Central memory CD8-positive, alpha-beta T cell (primary cell): ENCODE results near the gene SPPL3.
"Not testable (repeated sequence)": the region's sequence is repeated elsewhere in the genome, so short reads cannot be mapped to it uniquely, and the experiment has no call there.

Experiments
- ATAC-seq: fragments of 150-1000 bp; cut with Tn5 transposase; replicated peaks from 2 replicates; pipeline ENCODE4 v1.10.0; 2022; ENCODE audit warnings: mild to moderate bottlenecking, moderate FRiP score, moderate number of reproducible peaks; ENCODE audit not compliant: poor library complexity, severe bottlenecking; ENCODE audit errors: extremely low read depth
- DNase-seq, 2 donors: peaks; one replicate each; pipeline ENCODE4 v3.0.0; 2021; ENCODE audit warnings: low spot score in 2 of 2
- H3K27ac Mint-ChIP-seq: one replicate; pipeline ENCODE4 v1.8.0; 2022; ENCODE audit warnings: low read depth, mild to moderate bottlenecking, moderate library complexity, mixed read lengths
- H3K27me3 Mint-ChIP-seq: one replicate; pipeline ENCODE4 v1.8.0; 2022; ENCODE audit warnings: mixed read lengths
- H3K36me3 Mint-ChIP-seq: one replicate; pipeline ENCODE4 v1.8.0; 2022; ENCODE audit warnings: mild to moderate bottlenecking, moderate library complexity, mixed read lengths; ENCODE audit not compliant: insufficient read depth
- H3K4me1 Mint-ChIP-seq: one replicate; pipeline ENCODE4 v1.8.0; 2022; ENCODE audit warnings: mixed read lengths
- H3K4me3 Mint-ChIP-seq: one replicate; pipeline ENCODE4 v1.8.0; 2022; ENCODE audit warnings: mild to moderate bottlenecking, moderate library complexity, mixed read lengths
- H3K9me3 Mint-ChIP-seq: one replicate; pipeline ENCODE4 v1.8.0; 2022; ENCODE audit warnings: mixed read lengths

Gene SPPL3

DNA sequence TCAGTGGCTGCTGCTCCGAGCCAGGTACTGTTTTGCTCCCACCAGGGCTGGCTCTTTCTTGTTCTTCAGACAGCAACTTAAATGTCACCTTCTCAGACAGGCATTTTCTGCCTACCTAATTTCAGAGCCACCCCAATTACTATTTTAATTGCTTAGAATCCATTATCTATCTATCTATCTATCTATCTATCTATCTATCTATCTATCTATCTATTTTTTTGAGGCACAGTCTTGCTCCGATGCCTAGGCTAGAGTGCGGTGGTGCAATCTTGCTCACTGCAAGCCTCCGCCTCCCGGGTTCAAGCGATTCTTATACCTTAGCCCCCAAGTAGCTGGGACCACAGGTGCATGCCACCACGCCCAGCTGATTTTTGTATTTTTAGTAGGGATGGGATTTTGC lies 58.5 kb downstream of the SPPL3 start:
- peaks cover 5% of the 10 kb centered on the region for H3K36me3 Mint-ChIP-seq
- DNase-seq (no peak), ATAC-seq (no peak)
- H3K27ac Mint-ChIP-seq, result no peak overlapping the region
- no peaks in the 10 kb centered on the region for H3K9me3 Mint-ChIP-seq
- H3K4me1 Mint-ChIP-seq, result peaks cover 50% of the 10 kb centered on the region
- no peak overlapping the region for H3K4me3 Mint-ChIP-seq
- no peaks in the 10 kb centered on the region for H3K27me3 Mint-ChIP-seq

GRCh38 chr12:120844768-120845449 lies 59.2 kb downstream of the SPPL3 start:
- H3K36me3 Mint-ChIP-seq, result peaks cover 9% of the 10 kb centered on the region
- H3K27ac Mint-ChIP-seq, result no peak overlapping the region
- peaks cover 54% of the 10 kb centered on the region for H3K4me1 Mint-ChIP-seq
- H3K9me3 Mint-ChIP-seq, result no peaks in the 10 kb centered on the region
- no peaks in the 10 kb centered on the region for H3K27me3 Mint-ChIP-seq
- no peak for DNase-seq
- no peak for ATAC-seq
- no peak overlapping the region for H3K4me3 Mint-ChIP-seq

- DNase-seq (no peak), ATAC-seq (no peak)
- Mint-ChIP-seq H3K27me3 (no peaks in the 10 kb centered on the region), H3K36me3 (peaks cover 9% of the 10 kb centered on the region), H3K9me3 (no peaks in the 10 kb centered on the region), H3K27ac (no peak overlapping the region), H3K4me3 (no peak overlapping the region), H3K4me1 (peaks cover 54% of the 10 kb centered on the region)
Measured at GRCh38 chr12:120844297-120844696, 59.9 kb downstream of the SPPL3 start.

- Mint-ChIP-seq H3K36me3 (peaks cover 9% of the 10 kb centered on the region), H3K4me1 (peaks cover 56% of the 10 kb centered on the region)
Measured at GRCh38 chr12:120843472-120843871, 60.7 kb downstream of the SPPL3 start.

DNA sequence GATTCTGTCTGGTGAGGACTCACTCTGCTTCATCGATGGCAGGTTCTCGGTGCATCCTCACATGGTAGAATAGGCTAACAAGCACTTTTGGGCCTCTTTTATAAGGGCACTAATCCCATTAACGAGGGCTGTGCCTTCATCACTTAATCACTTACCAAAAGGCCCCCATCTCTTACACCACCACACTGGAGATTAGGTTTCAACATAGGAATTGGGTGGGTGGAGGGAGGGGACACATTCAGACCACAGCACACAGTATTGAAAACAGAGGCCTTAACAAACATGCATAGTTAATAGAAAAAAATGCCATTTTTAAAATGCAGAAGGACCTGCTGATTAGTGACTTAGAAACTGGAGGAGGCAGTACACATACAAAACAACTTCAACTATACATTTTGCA lies 61.6 kb downstream of the SPPL3 start:
- peaks cover 9% of the 10 kb centered on the region for H3K36me3 Mint-ChIP-seq
- H3K27me3 Mint-ChIP-seq, result no peaks in the 10 kb centered on the region
- ATAC-seq (no peak), DNase-seq (no peak)
- peaks cover 56% of the 10 kb centered on the region for H3K4me1 Mint-ChIP-seq
- H3K4me3 Mint-ChIP-seq, result no peak overlapping the region
- H3K27ac Mint-ChIP-seq, result no peak overlapping the region
- no peaks in the 10 kb centered on the region for H3K9me3 Mint-ChIP-seq

More at GRCh38 chr12:120843472-120843871, 60.7 kb downstream of the SPPL3 start:
- DNase-seq (no peak), ATAC-seq (no peak)
- Mint-ChIP-seq H3K27me3 (no peaks in the 10 kb centered on the region), H3K9me3 (no peaks in the 10 kb centered on the region), H3K27ac (peak overlapping the region; percentile 1), H3K4me3 (no peak overlapping the region)

DNA sequence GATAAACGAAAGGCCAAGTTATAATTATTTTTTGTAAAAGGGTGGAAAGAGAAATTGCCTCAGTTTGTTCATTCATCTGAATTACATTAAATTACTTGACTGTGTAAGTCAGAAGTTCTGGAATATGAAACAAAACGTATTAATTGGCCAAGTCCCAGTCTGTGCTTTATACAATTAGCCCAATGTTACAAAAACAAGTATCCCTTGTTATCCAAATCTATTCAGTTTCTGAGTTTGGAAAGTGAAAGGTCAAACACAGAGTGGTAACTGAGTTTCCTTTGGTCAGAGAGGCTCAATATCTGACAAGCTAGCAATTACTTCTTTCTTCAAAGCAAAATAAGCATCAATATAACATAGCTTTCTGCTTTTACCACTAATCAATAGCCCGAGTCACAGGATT lies 62.6 kb downstream of the SPPL3 start:
- Mint-ChIP-seq H3K27ac (no peak overlapping the region), H3K27me3 (no peaks in the 10 kb centered on the region), H3K9me3 (no peaks in the 10 kb centered on the region), H3K4me3 (no peak overlapping the region), H3K36me3 (peaks cover 9% of the 10 kb centered on the region), H3K4me1 (peaks cover 48% of the 10 kb centered on the region)
- no peak for DNase-seq
- ATAC-seq, result no peak

GRCh38 chr12:120839503-120839902 lies 64.7 kb downstream of the SPPL3 start:
- H3K4me3 Mint-ChIP-seq, result no peak overlapping the region
- ATAC-seq (no peak), DNase-seq (no peak)
- H3K27me3 Mint-ChIP-seq, result no peaks in the 10 kb centered on the region
- peaks cover 7% of the 10 kb centered on the region for H3K36me3 Mint-ChIP-seq
- H3K9me3 Mint-ChIP-seq, result no peaks in the 10 kb centered on the region
- peaks cover 53% of the 10 kb centered on the region for H3K4me1 Mint-ChIP-seq
- no peak overlapping the region for H3K27ac Mint-ChIP-seq

GRCh38 chr12:120838629-120839383 lies 65.4 kb downstream of the SPPL3 start:
- H3K36me3 Mint-ChIP-seq, ATAC-seq, H3K9me3 Mint-ChIP-seq, DNase-seq, H3K4me3 Mint-ChIP-seq, H3K27ac Mint-ChIP-seq, H3K27me3 Mint-ChIP-seq: not testable (repeated sequence)
- H3K4me1 Mint-ChIP-seq, result peaks cover 50% of the 10 kb centered on the region

- no peaks in the 10 kb centered on the region for H3K27me3 Mint-ChIP-seq
- no peak overlapping the region for H3K4me3 Mint-ChIP-seq
- H3K27ac Mint-ChIP-seq, result no peak overlapping the region
- H3K36me3 Mint-ChIP-seq, result peaks cover 8% of the 10 kb centered on the region
- H3K4me1 Mint-ChIP-seq, result peaks cover 46% of the 10 kb centered on the region
- no peak for ATAC-seq
- no peak for DNase-seq
- H3K9me3 Mint-ChIP-seq, result no peaks in the 10 kb centered on the region
Measured at GRCh38 chr12:120836114-120836684, 68.0 kb downstream of the SPPL3 start.

- H3K4me1 Mint-ChIP-seq, result peaks cover 51% of the 10 kb centered on the region
- no peak overlapping the region for H3K4me3 Mint-ChIP-seq
- H3K9me3 Mint-ChIP-seq, result no peaks in the 10 kb centered on the region
- DNase-seq, result no peak
- ATAC-seq, result no peak
- H3K36me3 Mint-ChIP-seq, result peaks cover 10% of the 10 kb centered on the region
- H3K27me3 Mint-ChIP-seq, result no peaks in the 10 kb centered on the region
- H3K27ac Mint-ChIP-seq, result no peak overlapping the region
Measured at GRCh38 chr12:120835657-120836056, 68.5 kb downstream of the SPPL3 start.

DNA sequence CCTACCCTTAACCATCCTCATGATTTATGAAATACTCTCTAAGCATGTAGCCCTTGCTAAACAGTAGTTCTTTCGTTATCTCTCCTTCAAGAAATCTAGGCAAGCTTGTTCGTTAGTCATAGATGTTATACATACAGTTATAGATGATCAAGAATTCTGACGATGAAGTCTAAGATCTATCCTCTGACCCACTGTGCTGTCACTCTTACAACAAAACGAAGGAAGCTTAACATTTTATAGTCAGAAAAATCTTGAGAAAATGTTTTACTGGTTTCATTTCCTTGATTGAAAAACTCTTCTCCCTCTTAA lies 68.9 kb downstream of the SPPL3 start:
- H3K27me3 Mint-ChIP-seq, result no peaks in the 10 kb centered on the region
- no peak for DNase-seq
- peaks cover 6% of the 10 kb centered on the region for H3K36me3 Mint-ChIP-seq
- no peak overlapping the region for H3K27ac Mint-ChIP-seq
- no peak overlapping the region for H3K4me3 Mint-ChIP-seq
- no peak for ATAC-seq
- no peaks in the 10 kb centered on the region for H3K9me3 Mint-ChIP-seq
- H3K4me1 Mint-ChIP-seq, result peaks cover 50% of the 10 kb centered on the region

GRCh38 chr12:120834489-120835303 lies 69.5 kb downstream of the SPPL3 start:
- DNase-seq (no peak), ATAC-seq (no peak)
- Mint-ChIP-seq H3K9me3 (no peaks in the 10 kb centered on the region), H3K27me3 (no peaks in the 10 kb centered on the region), H3K4me1 (peaks cover 52% of the 10 kb centered on the region), H3K36me3 (peaks cover 5% of the 10 kb centered on the region), H3K4me3 (no peak overlapping the region), H3K27ac (no peak overlapping the region)
